PFSK-1 (cell line): ENCODE data around the gene RAB26.

Experiments used
- FOXP2 ChIP-seq: optimal IDR thresholded peaks from 2 replicates; pipeline ENCODE3; 2011; ENCODE audit warnings: borderline replicate concordance, control low read depth, inconsistent platforms; ENCODE audit not compliant: insufficient read depth; ENCODE audit errors: extremely low read length, extremely low read depth
- POLR2AphosphoS5 ChIP-seq: IDR thresholded peaks from 2 replicates; pipeline ENCODE4 v1.6.1; 2012; ENCODE audit warnings: low read depth, mild to moderate bottlenecking, control low read depth, low read length, moderate library complexity
- SIN3A ChIP-seq: IDR thresholded peaks from 2 replicates; pipeline ENCODE4 v1.6.1; 2012; ENCODE audit warnings: mild to moderate bottlenecking, low read length, moderate library complexity, borderline replicate concordance; ENCODE audit not compliant: insufficient read depth
- TAF1 ChIP-seq: IDR thresholded peaks from 2 replicates; pipeline ENCODE4 v1.6.1; 2012; ENCODE audit warnings: low read length, control low read depth, borderline replicate concordance; ENCODE audit not compliant: insufficient read depth
- TF ChIP-seq, protein P1 (sequence below), 2 experiments: IDR thresholded peaks; 2 replicates each; pipeline versions ENCODE4 v1.6.1 to v1.8.0; 2011 to 2012; ENCODE audit warnings: low read depth in 2 of 2, low read length in 2 of 2, control low read depth in 1 of 2, inconsistent platforms in 1 of 2, mild to moderate bottlenecking in 1 of 2, moderate library complexity in 1 of 2; ENCODE audit not compliant: insufficient read depth in 1 of 2

RAB26 gene

DNA sequence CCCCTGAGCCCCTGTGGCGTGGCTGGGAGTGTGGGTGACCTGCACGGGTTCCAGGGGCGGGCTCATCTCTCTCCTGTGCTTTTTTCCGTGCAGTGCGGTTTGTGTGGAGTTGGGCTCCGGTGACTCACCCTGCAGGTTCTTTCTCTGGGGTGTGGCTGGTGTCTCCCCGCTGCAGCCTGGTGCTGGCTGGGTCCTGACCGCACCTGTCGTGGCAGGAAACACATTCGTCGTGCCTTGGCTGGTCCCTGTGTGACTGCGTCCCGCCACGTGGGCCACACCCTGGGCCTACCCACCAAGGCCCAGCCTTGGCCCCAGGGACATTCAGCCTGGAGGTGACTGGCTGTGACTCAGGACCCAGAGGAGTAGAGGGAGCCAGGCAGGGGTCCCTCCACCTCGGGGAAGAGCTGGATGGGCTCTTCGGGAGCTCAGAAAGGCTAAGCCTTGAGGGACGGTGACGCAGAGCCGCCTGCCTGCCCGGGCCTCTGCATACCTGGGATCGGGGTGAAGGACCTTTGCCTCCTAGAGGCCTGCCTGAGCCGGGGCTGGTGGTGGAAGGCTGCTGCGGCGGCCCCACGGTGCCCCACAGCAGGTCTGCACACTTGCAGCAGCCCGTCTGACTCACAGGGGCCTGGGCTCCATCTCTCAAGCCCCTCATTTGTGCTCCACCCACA lies 14.9 kb downstream of the RAB26 start:
- TF ChIP-seq SIN3A (no peak), FOXP2 (no peak), POLR2AphosphoS5 (no peak), TAF1 (no peak)
- TF ChIP-seq, protein P1, sequence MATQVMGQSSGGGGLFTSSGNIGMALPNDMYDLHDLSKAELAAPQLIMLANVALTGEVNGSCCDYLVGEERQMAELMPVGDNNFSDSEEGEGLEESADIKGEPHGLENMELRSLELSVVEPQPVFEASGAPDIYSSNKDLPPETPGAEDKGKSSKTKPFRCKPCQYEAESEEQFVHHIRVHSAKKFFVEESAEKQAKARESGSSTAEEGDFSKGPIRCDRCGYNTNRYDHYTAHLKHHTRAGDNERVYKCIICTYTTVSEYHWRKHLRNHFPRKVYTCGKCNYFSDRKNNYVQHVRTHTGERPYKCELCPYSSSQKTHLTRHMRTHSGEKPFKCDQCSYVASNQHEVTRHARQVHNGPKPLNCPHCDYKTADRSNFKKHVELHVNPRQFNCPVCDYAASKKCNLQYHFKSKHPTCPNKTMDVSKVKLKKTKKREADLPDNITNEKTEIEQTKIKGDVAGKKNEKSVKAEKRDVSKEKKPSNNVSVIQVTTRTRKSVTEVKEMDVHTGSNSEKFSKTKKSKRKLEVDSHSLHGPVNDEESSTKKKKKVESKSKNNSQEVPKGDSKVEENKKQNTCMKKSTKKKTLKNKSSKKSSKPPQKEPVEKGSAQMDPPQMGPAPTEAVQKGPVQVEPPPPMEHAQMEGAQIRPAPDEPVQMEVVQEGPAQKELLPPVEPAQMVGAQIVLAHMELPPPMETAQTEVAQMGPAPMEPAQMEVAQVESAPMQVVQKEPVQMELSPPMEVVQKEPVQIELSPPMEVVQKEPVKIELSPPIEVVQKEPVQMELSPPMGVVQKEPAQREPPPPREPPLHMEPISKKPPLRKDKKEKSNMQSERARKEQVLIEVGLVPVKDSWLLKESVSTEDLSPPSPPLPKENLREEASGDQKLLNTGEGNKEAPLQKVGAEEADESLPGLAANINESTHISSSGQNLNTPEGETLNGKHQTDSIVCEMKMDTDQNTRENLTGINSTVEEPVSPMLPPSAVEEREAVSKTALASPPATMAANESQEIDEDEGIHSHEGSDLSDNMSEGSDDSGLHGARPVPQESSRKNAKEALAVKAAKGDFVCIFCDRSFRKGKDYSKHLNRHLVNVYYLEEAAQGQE (IDR thresholded peaks at IDR 0.05; ENCODE audit: insufficient read depth in 1 of 2, low read depth in 2 of 2, low read length in 2 of 2) = no peak

DNA sequence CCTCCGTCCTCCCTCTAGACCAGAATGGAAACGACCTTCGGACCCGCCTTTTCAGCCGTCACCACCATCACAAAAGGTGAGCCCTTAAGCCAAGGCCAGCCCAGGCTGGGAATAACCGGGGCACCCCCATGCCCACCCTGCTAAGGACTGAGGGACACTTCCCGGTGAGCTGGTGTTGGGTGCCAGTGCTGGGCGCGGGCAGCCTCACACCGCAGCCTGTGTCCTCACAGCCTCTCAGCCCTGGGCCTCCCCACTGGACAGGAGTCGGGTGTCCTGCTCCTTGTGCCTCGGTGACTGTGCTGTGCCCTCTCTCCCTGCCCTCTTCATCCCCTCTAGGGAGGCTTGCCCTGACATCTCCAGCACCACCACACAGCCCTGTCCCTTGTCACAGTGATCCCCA lies 17.4 kb downstream of the RAB26 start:
- TF ChIP-seq TAF1 = no peak
- no peak for TF ChIP-seq POLR2AphosphoS5

DNA sequence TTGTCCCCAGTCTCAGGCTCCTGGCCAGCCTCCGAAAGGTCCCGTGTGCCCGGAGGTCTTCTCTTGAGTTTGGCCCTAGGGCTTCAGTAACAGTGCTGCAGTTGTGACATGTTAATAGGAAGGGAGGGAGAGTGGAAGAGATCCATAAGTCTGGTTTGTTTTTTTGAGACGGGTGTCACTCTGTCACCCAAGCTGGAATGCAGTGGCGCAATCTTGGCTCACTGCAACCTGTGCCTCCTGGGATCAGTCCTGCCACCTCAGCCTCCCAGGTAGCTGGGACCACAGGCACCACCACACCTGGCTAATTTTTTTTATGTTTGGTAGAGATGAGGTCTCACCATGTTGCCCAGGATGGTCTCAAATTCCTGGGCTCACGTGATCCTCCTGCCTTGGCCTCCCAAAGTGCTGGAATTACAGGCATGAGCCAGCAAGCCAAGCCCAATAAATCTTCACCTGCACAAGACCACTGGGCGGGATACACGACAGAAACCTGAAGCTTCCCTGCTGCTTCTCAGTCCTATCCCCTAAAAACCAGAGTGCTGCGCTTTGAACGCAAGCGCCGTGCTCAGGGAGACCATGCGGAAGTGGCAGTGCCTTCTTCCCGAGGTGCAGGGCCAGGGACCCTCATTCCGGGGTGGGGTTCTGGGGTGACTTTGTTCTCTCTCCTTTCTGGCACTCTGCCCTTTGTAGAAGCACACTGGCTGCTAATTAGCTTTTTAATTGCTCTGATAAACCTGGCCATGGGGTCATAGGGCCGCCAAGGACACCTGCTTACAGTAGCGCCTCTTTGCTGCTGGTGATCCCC lies 18.0 kb downstream of the RAB26 start:
- TF ChIP-seq, protein P1 (IDR thresholded peaks at IDR 0.05; ENCODE audit: insufficient read depth in 1 of 2, low read depth in 2 of 2, low read length in 2 of 2) = no peak
- TF ChIP-seq POLR2AphosphoS5 = no peak
- TF ChIP-seq SIN3A = no peak
- TF ChIP-seq FOXP2 = no peak
- TF ChIP-seq TAF1 = no peak

DNA sequence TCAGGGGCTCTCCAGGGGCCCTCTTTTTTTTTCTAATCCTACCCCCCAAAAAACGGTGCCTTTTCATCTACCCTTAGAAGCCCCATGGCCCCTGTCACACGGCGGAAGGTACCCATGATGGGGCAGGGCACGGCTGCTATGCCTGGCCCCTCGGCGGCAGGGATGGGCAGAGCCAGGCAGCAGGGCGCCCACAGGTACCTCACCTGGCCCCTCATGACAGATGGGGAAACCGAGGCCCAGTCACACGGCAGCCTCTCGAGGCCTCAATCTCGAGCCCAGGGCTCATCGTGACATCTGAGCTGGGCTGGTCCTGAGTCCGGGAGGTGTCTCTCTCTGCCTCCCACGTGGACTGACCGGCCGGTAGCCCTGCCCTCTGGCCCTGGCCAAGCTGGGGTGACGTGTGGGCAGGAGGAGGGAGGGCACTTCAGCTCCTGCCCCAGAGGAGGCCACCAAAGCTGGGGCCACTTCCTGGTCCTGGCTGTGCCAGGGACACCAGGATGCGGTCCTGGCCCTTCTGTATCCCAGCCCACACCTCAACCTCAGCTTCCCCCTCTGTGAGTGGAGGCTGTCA lies 18.7 kb downstream of the RAB26 start:
- TF ChIP-seq SIN3A (no peak), FOXP2 (no peak)

DNA sequence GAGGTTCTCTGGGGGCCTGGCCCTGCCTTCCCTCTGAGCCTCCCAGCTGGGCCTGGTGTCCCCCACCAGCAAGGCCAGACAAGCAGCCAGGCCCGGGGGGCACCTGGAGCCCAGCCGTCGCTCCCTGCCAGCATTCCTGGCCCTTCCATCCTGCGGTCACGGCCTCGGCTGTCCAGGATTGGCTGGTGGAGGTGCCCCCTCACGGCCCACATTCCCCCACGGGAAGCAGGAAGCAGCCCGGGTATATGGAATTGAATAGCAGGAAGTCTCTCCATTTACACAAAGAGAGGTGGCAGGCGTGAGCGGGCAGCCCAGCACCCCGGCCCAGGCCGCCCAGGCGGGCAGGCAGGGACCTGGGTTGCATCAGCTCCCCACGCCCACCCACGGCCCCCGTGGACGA lies 21.7 kb downstream of the RAB26 start:
- TF ChIP-seq FOXP2 (no peak), SIN3A (no peak), POLR2AphosphoS5 (no peak), TAF1 (no peak)
- TF ChIP-seq, protein P1 (IDR thresholded peaks at IDR 0.05; ENCODE audit: insufficient read depth in 1 of 2, low read depth in 2 of 2, low read length in 2 of 2) = no peak
